ENCODE data around the gene KCNQ1.

KCNQ1 gene

DNA sequence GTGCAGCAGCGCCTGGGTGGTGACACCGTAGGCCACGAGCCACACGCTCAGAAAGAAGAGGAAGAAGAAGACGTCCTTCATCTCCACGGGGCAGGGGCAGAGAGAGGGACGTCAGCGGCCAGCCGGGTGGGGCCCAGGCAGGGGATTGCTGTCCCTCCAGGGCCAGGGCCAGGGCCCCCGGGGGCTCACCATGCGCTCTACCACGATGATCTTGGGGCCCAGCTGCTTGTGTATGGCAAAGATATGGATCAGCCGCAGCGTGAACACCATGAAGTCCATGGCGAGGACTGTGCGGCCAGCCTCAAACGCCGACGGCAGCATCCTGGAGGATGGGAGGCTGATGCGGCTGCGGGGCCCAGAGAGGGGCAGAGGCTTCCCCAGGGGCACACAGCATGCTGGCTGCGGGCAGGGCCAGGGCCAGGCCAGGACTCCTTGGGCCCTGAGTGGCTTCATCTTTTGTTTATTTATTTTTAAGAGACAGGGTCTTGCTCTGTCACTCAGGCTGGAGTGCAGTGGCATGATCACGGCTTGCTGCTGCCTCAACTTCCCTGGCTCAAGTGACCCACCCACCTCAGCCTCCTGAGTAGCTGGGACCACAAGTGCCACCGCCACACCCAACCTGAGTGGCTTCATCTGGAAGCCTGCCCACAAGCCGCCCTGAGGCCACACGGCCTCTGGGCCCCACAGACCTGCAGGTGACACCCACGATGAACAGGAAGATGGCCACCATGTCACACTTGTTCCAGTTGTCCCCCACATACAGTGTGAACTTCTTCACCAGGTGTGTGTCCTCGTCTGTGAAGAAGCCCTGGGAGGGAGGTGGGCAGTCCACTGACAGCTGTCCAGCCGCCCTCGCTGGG lies 33.1 kb upstream of the KCNQ1 start:
- no peak for DNase-seq

DNA sequence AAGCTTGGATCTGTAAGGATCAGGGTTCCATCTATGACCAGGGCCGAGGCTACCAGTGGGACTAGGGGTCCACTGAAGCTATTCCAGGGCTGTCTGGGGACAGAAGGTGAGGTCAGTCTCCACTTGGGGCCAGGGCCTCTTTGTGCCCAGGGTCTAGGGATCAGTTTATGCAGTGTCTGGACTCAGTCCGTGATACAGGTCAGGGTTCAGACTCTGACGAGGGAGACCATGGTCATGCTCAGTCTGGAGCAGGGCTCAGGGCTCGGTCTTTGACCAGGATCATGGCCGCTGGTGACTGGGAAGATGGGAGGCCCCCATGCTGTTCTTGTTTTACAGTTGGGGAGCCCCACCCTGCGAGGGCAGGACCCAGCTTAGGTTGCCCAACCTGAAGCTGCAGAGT lies 32.5 kb upstream of the KCNQ1 start:
- DNase-seq: no peak

DNA sequence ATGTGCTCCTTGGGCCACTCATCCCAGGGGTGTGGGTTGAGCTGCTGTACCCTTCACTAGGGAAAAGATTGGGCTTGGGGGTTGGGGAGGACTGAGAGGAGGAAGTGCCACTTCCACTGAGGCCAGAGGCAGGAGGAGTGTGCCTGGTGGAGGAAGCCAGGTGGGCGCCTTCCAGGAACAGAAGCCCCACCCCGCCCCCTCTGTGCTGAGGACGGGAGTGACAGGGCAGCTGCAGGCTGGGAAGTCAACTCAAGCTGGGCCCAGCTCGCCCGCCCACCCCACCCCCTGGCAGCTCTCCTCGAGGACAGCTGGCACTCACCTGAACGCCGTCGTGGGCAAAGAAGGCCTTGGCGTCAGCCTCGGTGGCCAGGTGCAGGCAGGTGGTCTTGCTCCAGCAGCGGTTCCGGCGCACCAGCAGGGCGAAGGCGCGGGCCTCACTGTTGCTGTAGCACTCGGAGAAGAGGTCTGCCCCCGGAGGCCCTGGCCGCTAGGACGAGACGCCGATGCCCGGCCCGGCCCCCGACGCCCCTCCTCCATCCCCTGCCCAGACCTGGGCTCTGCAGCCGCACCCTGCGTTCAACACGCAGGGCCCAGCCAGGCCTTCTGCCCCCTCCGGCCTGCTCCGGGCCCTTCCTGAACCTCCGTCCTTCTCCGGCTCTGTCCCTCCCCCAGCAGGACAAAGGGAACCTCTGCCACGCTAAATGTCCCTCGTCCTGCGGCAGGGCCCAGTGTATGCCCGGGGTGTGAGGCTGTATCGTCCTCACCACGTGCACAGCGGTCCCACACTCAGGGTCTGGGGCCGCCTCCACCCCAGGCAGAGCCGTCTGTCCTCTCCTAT lies 30.8 kb upstream of the KCNQ1 start:
- no peak for DNase-seq

DNA sequence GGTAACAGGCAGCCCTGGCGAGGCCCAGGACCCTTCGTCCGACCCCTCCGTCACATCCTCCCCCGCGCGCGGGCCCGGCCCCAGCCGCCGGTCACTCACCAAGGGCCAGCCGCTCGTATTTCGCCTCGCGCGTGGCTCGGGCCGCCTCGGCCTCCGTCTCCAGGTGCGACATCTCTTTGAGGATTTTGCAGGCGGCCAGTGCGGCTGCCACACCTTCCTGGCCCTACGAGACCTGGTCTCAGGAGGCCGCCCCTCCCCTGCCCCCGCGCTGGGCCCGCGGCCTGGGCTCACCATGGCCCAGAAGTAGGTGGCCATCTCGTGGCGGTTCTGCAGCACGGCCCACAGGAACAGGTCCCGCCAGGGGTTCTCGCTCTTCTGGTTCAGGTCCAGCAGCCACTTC lies 30.2 kb upstream of the KCNQ1 start:
- no peak for DNase-seq

DNA sequence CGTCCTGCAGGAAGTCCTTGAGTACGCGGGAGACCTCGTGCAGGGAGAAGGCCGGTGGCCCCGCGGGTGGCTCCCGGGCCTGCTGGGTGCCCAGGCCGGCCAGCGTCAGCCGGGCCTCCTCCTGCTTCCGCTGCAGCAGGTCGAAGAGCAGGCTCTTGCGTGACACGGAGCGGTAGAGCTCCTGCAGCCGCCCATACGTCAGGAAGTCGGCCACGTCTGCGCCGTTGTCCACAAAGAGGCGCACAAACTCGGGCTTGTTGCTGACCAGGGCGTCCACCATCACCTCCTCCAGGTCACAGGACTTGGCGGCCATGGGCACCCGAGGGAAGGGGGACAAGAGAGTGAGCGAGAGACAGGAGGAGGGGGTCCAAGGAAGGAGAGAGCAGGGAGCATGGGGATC lies 29.6 kb upstream of the KCNQ1 start:
- no peak for DNase-seq

DNA sequence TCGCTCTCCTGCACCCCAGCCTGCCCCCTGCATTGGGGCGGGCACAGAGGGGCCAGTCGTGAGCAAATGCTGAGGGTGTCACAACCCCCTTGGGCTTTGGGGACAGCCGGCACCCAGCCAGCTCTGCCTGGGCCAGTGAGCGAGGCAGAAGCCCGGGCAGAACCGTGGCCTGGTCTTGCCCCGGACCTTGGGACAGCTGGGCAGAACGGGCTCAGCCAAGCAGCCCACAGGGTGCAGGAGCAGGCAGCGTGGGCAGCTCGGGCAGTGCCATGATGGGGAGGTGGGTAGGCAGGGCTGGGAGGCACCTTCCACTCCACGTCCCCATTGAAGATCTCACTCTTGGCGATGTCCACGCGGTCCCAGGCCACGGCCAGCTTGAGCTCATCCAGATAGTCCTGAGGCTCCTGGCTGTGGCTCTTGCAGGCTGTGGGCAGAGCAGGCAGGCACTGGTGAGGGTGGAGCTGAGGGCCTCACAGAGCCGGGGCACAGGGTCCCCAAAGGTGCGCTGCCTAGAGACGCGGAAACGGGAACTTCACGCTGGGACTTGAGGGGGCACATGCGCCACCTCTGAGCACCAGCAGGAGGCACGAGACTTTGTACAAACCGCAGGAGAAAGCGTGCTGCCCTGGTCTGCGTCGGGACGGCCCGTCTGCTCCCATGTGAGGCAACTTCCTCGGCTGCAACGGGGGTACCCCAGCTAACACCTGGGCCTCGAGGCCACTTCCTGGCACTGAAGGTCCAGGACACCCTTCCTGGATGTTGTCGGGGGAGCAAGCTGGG lies 29.0 kb upstream of the KCNQ1 start:
- no peak for DNase-seq

DNA sequence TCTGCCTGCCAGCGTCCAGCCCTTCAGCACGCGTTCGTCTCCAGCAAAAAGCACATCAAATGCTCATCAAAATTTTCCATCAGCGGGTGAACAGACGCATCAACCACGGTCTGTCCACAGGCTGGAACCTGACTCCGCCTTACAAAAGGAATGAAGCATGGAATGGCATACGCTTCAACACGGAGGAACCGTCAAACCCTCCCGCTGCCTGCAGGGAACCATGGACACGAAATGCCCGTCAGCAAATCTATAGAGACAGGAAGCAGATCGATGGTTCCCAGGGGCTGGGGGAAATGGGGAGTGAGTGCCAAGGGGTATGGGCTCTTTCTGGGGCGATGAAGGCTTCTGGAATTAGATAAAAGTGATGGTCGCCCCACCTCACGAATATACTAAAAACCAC lies 28.0 kb upstream of the KCNQ1 start:
- DNase-seq: no peak

DNA sequence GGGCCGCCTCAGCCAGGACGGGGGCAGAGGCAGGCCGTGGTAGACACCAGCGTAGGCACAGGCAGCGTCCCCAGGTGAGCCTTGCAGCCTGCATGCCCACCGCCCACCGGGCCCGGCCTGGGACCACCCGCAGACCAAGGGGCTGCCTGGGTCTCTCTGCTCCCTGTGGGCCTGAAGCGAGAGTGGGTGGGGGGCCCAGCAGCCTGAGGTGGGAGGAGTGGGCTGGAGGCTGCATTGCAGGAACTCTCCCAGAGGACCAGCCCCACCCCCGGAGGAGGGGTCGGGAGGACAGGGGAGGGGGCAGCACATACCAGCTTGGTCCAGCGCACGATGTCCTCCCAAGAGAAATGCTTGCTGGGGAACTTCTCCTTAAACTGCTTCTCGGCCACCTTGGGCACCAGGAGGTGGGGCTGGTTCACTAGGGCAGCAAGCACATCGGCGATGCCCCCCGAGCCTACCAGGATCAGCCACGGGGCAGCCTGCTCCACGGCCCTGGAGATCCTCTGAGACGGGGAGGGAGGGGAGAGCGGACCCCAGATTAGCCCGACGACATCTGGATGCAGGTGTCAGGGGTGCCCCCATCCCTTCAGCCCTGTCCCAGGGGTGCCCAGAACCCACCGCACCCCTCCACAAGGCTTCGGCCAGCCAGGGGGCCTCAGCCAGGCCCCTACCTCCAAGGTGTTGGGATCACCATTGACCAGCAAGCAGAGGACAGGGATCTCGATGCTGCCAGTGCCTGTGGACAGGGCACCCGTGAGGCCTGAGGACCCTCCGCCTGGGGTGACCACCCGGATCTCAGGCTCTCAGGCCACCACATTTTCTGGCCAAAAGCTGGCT lies 26.7 kb upstream of the KCNQ1 start:
- no peak for DNase-seq

DNA sequence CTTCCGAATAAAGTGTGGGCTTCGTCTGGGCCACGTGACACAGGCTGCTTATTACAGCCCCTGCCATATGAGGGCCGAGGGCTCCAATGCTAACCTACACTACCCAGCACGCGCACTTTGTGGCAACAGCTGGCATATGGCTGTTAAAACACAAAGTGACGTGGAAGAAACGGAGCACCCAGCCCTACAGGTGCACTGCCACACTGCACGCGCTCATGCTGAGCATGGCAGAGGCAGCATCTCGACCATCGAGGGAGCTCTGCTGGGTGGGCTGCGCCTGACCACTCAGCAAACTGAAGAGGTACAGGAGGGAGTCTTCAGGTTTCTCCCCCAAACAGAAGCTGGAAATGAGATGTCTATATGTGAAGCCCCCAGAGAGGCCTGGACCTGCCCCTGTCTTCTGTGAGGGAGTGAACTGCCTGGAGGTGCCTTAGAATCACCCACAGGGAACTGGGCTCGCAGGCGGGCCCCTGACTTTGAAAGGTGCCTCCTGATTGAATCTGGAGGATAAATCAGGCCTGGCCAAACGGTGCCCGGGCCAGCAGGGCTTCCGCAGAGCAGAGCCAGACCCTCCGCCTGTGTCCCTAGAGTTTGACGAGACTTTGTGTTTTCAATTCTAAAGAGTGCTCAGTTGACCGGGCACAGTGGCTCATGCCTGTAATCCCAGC lies 26.0 kb upstream of the KCNQ1 start:
- no peak for DNase-seq

DNA sequence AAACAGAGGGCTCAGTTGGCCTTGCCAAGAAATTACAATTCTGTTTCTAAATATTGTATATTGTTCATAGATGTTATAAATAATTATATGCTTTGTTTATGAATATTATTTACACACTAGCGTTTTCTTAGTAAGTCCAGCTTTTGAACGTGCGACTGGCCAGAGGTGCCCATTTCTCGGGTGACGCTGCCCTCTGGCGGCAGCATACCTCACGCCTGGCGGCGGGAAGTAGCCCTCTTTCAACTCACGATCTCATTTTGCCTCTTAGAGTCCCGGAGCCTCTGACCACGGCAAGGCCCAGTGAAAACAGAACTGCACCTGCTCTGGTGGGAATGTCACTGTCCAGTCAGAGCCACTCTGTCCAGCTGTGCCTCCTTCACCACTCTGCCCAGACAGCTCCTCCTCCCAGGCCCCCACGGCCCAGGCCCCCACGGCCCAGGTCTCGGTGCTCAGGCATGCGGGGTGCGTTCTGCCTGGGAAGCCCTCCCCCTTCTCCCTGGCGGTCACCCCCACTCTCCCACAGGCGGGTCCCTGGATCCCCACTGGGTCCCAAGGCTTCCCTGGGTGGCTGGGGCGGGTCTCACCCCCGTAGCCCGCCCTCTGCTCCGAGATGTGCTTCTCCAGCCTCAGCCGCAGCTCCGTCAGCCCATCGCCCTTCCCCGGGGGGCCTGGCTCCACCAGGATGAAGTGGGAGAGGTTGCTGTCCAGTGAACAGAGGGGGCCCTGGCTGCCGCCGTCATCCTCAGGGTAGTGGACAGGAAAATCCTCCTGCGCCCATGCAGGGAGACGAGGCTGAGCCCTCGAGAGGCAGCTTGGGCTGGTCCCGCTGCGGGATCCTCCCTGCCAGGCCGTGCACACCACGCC lies 24.9 kb upstream of the KCNQ1 start:
- peak; percentile 62 for DNase-seq

DNA sequence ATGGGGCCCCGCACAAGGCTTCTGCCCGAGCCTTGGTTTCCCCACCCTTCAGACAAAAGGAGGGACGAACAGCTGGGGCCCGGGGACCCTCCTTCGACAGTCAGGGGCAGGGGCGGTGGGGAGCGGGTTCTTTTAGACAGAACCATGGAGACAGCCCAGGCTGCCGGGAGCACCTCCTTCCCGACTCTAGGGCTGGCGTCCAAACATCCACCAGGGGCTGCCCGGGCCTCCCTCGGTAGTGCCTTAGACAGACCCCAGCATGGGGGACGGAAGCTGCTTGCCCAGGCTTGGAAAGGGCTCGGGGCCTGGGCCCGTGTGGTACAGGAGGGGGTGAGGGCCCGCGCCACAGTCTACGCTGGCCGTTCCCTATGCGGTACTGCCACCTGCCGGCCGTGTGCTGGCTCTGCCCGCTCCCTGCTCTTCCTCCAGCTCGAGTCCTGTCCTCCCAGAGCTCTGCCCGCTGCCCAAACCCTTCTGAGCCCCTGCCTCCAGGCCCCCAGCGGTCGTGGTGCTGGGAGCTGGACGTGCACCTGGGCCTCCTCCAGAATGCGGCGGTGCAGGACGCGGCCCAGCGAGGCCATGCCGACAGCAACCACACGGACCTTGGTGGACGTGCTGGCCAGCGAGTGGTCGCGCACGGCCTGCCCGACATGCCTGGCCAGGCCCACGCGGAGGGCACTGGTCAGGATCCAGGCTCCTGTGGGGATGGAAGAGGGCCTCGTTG lies 24.1 kb upstream of the KCNQ1 start:
- peak; percentile 65 for DNase-seq

DNA sequence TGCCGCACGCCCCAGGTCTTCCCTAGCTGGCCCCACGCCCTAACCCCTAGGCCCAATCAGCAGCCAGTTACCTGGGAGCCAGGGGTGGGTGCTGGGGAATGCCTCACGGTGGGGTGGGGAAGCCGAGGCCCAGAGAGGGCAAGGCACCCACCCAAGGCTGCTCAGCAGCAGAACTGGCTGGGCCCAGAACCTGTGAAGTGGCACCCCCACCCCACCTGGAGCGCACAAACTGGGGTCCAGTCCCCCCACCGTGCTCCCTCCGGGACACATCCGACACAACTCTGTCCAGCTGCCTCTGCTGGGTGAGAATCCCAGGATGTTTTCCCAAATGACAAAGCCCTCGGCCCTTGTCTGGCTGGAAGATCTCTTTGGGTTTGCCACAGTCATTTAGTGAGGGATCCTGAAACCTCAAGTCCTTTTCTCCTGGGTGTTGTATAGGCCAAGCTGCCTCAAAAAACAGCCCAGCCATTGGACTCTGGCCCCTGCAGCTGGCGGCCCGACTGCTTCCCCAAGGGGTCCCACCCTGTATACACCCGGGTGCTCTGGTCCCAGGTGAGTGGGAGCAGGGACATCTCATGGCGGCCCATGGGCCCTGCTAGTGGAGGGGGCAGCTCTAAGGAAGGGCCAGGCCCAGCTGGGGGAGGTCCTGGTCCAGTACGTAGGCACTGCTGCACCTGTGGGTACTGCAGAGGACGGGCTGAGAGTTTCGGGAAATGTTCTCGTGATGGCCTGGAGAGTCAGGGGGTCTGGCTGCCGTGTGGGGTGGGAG lies 23.4 kb upstream of the KCNQ1 start:
- DNase-seq: no peak

DNA sequence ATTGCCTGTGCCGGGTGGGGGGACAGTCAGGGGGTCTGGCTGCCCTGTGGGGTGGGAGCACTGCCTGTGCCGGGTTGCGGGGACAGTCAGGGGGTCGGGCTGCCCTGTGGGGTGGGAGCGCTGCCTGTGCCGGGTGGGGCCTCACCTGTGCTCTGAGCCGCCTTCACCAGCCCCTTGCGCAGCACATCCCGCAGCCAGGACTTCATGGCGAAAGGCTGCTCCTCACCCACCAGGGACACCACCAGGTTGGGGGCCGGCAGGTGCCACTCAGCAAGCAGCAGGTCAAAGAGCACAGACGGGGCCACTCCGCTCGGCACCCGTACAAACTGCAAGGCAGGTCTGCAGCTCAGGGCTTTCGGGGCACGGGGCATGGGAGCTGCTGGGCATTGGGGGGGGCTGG lies 22.8 kb upstream of the KCNQ1 start:
- DNase-seq: no peak

DNA sequence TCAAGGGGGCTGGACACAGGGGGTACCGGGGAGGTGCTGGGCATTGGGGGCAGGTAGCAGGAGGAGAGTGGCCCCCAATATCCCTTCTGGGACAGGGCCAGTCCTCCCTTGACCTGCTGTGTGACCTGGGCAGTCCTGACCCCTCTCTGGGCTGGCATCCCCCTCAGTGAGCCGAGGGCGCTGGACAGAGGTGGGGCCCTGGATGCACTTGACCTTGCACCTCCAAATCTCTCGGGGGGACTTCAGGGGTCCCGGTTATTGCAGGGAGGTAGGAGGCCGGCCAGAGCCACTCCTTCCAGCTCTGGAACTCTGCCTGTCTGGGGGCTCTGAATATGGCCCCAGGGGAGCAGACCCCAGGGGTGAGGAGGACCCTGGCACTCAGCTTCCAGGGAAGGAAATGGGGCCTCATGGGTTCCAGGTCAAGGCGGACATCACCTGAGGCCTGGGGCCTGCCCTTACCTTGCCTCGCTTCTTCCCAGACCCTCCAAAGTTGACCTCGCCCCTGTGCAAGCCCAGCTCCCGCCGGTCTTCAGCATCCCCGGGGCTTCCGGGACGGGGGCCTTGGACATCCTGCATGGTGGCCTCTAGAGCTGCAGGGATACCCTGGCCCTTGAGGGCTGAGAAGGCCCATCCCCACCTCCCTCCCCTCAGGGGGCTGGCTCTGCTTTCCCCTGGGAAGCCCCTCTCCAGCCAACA lies 22.2 kb upstream of the KCNQ1 start:
- no peak for DNase-seq

DNA sequence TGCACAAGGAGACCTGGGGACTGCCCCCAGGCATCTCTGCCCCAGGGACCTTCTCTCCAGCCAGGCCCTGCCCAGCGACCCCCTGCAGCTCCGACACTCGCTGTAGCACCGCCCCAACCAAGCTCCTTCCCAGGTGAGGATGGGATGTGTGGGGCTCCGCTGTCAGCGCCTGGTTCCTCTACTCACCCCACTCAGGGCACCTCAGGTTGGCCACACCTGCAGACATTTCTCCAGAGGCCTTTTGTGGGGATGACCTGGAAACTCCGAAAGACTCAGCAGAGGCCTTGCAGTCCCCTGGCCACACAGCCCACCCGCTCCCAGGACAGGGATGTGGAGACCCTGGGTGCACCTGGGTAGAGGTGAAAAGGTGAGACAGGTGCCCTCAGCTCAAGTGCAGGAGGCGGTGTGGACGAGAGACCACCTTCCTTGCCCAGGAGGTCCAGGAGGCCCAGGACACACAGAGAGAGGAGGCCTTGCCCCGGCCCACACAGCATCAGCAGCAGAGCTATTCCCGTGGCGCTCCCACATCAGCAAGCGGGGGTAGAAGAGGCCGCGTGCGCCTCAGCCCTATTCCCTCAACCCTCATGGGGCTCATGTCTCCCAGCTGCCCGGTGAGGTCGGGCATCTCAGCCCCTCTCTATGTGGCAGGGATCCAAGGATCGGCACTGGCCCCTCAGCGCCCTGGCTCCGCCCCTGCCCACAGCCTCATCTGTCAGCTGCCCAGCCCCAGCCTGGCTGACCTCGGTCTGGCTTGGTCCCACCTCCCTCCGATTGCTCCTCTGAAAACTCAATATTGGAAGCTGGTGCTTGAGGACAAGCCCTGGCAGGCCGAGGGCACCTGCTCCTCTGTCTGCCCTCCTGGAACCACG lies 21.4 kb upstream of the KCNQ1 start:
- no peak for DNase-seq

DNA sequence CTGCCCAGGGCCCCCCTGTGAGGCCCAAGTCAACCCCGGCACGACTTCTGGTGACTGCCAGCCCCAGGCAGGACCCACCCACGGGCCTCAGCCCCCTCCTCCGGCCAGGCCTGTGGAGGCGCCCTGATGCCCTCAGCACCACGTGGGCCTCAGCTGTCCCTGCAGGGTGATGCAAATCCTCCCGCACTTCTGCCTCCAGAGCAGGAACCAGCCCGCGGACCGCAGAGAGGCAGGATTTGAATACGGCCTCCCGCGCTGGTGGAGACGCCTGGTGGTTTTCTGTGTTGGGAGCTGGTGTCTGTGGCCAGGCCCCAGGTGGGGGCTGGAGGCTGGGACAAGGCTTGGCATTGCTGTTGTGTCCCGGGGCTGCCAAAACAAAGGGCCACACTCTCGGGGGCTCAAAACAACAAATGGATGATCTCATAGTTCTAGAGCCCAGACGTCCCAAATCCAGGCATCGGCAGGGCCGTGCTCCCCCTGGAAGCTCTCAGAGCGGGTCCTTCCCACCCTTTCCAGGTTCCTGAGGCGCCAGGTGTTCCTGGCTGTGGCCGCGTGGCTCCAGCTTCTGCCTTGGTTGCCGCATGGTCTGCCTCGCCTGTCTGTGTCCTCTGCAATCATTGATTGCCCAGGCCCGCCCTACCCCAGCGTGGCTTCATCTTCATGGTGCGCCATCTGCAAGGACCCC lies 19.9 kb upstream of the KCNQ1 start:
- DNase-seq: no peak

DNA sequence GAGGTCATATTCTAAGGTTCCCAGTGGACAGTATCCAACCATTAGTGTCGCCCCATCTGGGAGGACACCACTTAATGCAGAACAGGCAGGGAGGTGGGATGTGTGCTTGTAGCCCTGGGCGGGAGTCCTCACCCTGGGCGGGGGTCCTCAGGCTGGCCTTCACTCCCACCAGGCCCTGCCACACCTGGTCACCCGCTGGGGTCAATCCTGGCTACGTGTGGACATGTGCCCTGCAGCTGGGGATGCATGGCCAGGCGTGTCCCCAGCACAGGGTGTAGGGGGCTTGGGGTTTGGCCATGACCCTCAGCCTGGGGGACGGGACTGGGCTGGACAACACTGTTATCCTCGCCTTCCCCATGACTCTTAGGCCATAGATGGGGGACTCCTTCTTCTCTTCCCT lies 19.3 kb upstream of the KCNQ1 start:
- DNase-seq: no peak

Data from fibroblast of skin of abdomen (primary cell).